ENCODE data around the gene MORN1.

Gene MORN1

GRCh38 chr1:2372551-2373490, 18.5 kb downstream of the MORN1 start:
- DNase-seq: no peak

GRCh38 chr1:2368053-2368744, 23.2 kb downstream of the MORN1 start:
- DNase-seq: no peak

- DNase-seq: no peak
Measured at GRCh38 chr1:2363847-2364513, 27.4 kb downstream of the MORN1 start.

GRCh38 chr1:2360588-2361364, 30.6 kb downstream of the MORN1 start:
- no peak for DNase-seq

- no peak for DNase-seq
Measured at GRCh38 chr1:2358651-2359640, 32.4 kb downstream of the MORN1 start.

- DNase-seq: no peak
Measured at GRCh38 chr1:2358072-2358471, 33.3 kb downstream of the MORN1 start.

- DNase-seq: no peak
Measured at GRCh38 chr1:2356911-2357845, 34.2 kb downstream of the MORN1 start.

GRCh38 chr1:2356401-2356800, 35.0 kb downstream of the MORN1 start:
- DNase-seq: no peak

- DNase-seq: no peak
Measured at GRCh38 chr1:2355373-2356261, 35.7 kb downstream of the MORN1 start.

GRCh38 chr1:2354511-2355372, 36.6 kb downstream of the MORN1 start:
- DNase-seq: no peak

- DNase-seq: no peak
Measured at GRCh38 chr1:2353551-2354438, 37.6 kb downstream of the MORN1 start.

GRCh38 chr1:2352897-2353550, 38.3 kb downstream of the MORN1 start:
- DNase-seq: no peak

GRCh38 chr1:2352341-2352896, 38.9 kb downstream of the MORN1 start:
- DNase-seq: no peak

GRCh38 chr1:2351723-2352122, 39.6 kb downstream of the MORN1 start:
- DNase-seq: no peak

- DNase-seq: no peak
Measured at GRCh38 chr1:2350911-2351655, 40.3 kb downstream of the MORN1 start.

Data from cerebellar nuclear complex (tissue), 1 donor.